Adrenal gland (tissue), 12 donors: ENCODE measurements around the gene PKNOX1. TPM values are rescaled to one million over a fixed set of nuclear protein-coding genes. Genes with fewer than 3 reads are reported as not detected.
"Not testable (repeated sequence)": the region's sequence is repeated elsewhere in the genome, so short reads cannot be mapped to it uniquely, and the experiment has no call there.

Source experiments
- DNase-seq, 7 donors: peaks; one replicate each; pipeline ENCODE4 v3.0.0-alpha.2; 2019 to 2020
- H3K27ac ChIP-seq, 5 donors: fragments of 200-600 bp; sonication (generic) in 4 of 5; 1 replicate in 3 of 5; 2 replicates in 2 of 5; pipeline versions ENCODE4 v1.5.1 to v1.8.0; 2016 to 2020; ENCODE audit warnings: mild to moderate bottlenecking in 1 of 5
- H3K27me3 ChIP-seq: fragments of 200-600 bp; 2 replicates; pipeline ENCODE4 v1.8.0; 2021
- H3K36me3 ChIP-seq, 2 donors: fragments of 200-600 bp; replicated peaks in 1 of 2; 1 replicate in 1 of 2; 2 replicates in 1 of 2; pipeline versions ENCODE4 v1.5.1 to v1.8.0; 2018 to 2022
- H3K4me1 ChIP-seq, 2 donors: fragments of 200-600 bp; replicated peaks in 1 of 2; 1 replicate in 1 of 2; 2 replicates in 1 of 2; pipeline versions ENCODE4 v1.5.1 to v1.8.0; 2018 to 2021
- H3K4me3 ChIP-seq, 4 donors: fragments of 200-600 bp; sonication (generic) in 3 of 4; one replicate each; pipeline ENCODE4 v1.5.1; 2016 to 2018
- H3K9me3 ChIP-seq, 3 donors: fragments of 200-600 bp; sonication (generic) in 1 of 3; replicated peaks in 1 of 3; 1 replicate in 2 of 3; 2 replicates in 1 of 3; pipeline versions ENCODE4 v1.5.1 to v1.8.0; 2016 to 2021
- CTCF ChIP-seq, 6 experiments: fragments of 450-650 bp in 4 of 6; fragments of 200-600 bp in 2 of 6; sonication (generic) in 1 of 6; IDR thresholded peaks; 1 replicate in 5 of 6; 2 replicates in 1 of 6; pipeline versions ENCODE4 v1.5.1 to v1.8.0; 2016 to 2021; ENCODE audit warnings: antibody characterized with exemption in 6 of 6, mild to moderate bottlenecking in 2 of 6, moderate library complexity in 1 of 6
- POLR2A ChIP-seq, 2 donors: fragments of 450-650 bp; IDR thresholded peaks; one replicate each; pipeline ENCODE4 v1.6.1; 2017; ENCODE audit warnings: antibody characterized with exemption in 2 of 2, mild to moderate bottlenecking in 2 of 2, moderate library complexity in 1 of 2
- WGBS, 4 donors: extraction: QIAGEN DNeasy Blood & Tissue Kit in 2 of 4; methylation state at CpG; one replicate each; pipeline versions ENCODE4 v1.1.5 to v1.1.7; 2013 to 2017; 5-methylcytosine and 5-hydroxymethylcytosine counted together
- intact Hi-C, 2 donors: fragments of 100-400 bp; cut with DNase I; formaldehyde crosslinking; loops; one replicate each; pipeline versions ENCODE4 v1.14.1 to v1.15.0; 2022 to 2023
- polyA plus RNA-seq, 3 donors: library from polyadenylated mRNA; stranded (reverse); fragments of 200-250 nt in 2 of 3; fragments of 350-450 nt in 1 of 3; fragmentation: Illumina TruSeq in 1 of 3; extraction: RNeasy Lipid Tissue Mini Kit (QIAGEN cat#74804) in 1 of 3; gene quantifications; one replicate each; pipeline ENCODE4 v1.2.3, GENCODE V29; 2013 to 2014
- total RNA-seq, 9 donors: library from RNA; depleted of rRNA in 4 of 9; stranded (reverse); fragments of >200 nt in 4 of 9; fragments of 120-200 nt in 1 of 9; fragmentation: NEBNext Ultra II Directional in 1 of 9; extraction: Animal tissue kit (Norgen Biotek cat#: 25700) in 1 of 9; gene quantifications; one replicate each; pipeline versions ENCODE4 v1.1.0 to v1.2.4, GENCODE V29; 2013 to 2023
- donor health status: healthy with polysubstance abuse.
- donor health status: Bipolar disorder and iron deficiency.
- donor health status: DM: yes; HTN: yes; CAD: no.
- donor health status: DM: no; HTN: no; CAD: no.
- donor health status: DM: no; HTN: no; CAD: no.
- donor health status: DM: yes; HTN: yes; CAD: no.

Gene PKNOX1
- total and polyA plus RNA-seq, 12 donors = 8.2 to 21.7 (median 12.6) TPM

- Histone ChIP-seq H3K4me1 (peaks cover 0 to 2% of the 10 kb centered on the region in 2 donors), H3K27ac (peak overlapping the region in 1 of 5 donors; percentile 71), H3K27me3 (no peaks in the 10 kb centered on the region), H3K36me3 (no peaks in the 10 kb centered on the region), H3K4me3 (no peak overlapping the region), H3K9me3 (peaks cover 0 to 3% (median 0%) of the 10 kb centered on the region in 3 donors)
- DNase-seq = peak; percentile 50 to 85 (median 70)
- no peak for TF ChIP-seq POLR2A (IDR thresholded peaks at IDR 0.05)
- TF ChIP-seq CTCF (IDR thresholded peaks at IDR 0.05) = no peak
- WGBS, 4 donors = 68 to 81% (median 73%) methylated on average over 8 of the region's 8 CpGs
- intact Hi-C loops = loop anchor here in 1 of 2 donors (10.0 kb wide), 1 partner anchor 52 kb away; no protein-coding TSS in a partner anchor
Observed at GRCh38 chr21:42997053-42997452, 22.7 kb downstream of the PKNOX1 start.

- intact Hi-C loops = loop anchor here in 1 of 2 donors (10.0 kb wide), 1 partner anchor 53 kb away; no protein-coding TSS in a partner anchor
- not testable (repeated sequence) for H3K4me1 ChIP-seq, H3K36me3 ChIP-seq, H3K27ac ChIP-seq, H3K4me3 ChIP-seq, H3K9me3 ChIP-seq, H3K27me3 ChIP-seq, DNase-seq
- WGBS, 4 donors = 85 to 100% (median 96%) methylated on average over 1 of the region's 1 CpG
Observed at GRCh38 chr21:42997983-42998382, 23.6 kb downstream of the PKNOX1 start.

GRCh38 chr21:42999152-42999551 lies 24.8 kb downstream of the PKNOX1 start:
- not testable (repeated sequence) for DNase-seq, H3K9me3 ChIP-seq, H3K27ac ChIP-seq, H3K36me3 ChIP-seq, H3K4me1 ChIP-seq, H3K4me3 ChIP-seq, H3K27me3 ChIP-seq
- WGBS, 4 donors = 94 to 100% (median 99%) methylated on average over 2 of the region's 2 CpGs
- intact Hi-C loops = loop anchor here in 1 of 2 donors (10.0 kb wide), 1 partner anchor 54 kb away; no protein-coding TSS in a partner anchor

GRCh38 chr21:43000041-43000440 lies 25.7 kb downstream of the PKNOX1 start:
- H3K27me3 ChIP-seq, H3K4me1 ChIP-seq, DNase-seq, H3K4me3 ChIP-seq, H3K36me3 ChIP-seq, intact Hi-C loops, H3K9me3 ChIP-seq, H3K27ac ChIP-seq: not testable (repeated sequence)
- WGBS, 4 donors = 97 to 99% (median 98%) methylated on average over 2 of the region's 2 CpGs

GRCh38 chr21:43001316-43001715 lies 27.0 kb downstream of the PKNOX1 start:
- Histone ChIP-seq H3K4me3 (no peak overlapping the region), H3K9me3 (peaks cover 0 to 3% (median 0%) of the 10 kb centered on the region in 3 donors), H3K27me3 (no peaks in the 10 kb centered on the region), H3K4me1 (peaks cover 0 to 3% of the 10 kb centered on the region in 2 donors), H3K27ac (no peak overlapping the region), H3K36me3 (no peaks in the 10 kb centered on the region)
- no peak for TF ChIP-seq CTCF (IDR thresholded peaks at IDR 0.05)
- DNase-seq = peak in 2 of 7 donors; percentile 20 to 21
- intact Hi-C loops = no loop called here
- WGBS, 4 donors = 25 to 42% (median 35%) methylated on average over 4 of the region's 4 CpGs

GRCh38 chr21:43004926-43005325 lies 30.6 kb downstream of the PKNOX1 start:
- no peak for DNase-seq
- TF ChIP-seq CTCF (IDR thresholded peaks at IDR 0.05) (no peak), POLR2A (IDR thresholded peaks at IDR 0.05) (no peak)
- no peaks in the 10 kb centered on the region for H3K27me3 ChIP-seq
- intact Hi-C loops = no loop called here
- peaks cover 0 to 2% (median 0%) of the 10 kb centered on the region in 3 donors for H3K9me3 ChIP-seq
- H3K36me3 ChIP-seq = peaks cover 0 to 6% of the 10 kb centered on the region in 2 donors
- WGBS, 4 donors = 82 to 89% (median 86%) methylated on average over 6 to 8 of the region's 8 CpGs
- H3K4me3 ChIP-seq = no peak overlapping the region
- H3K27ac ChIP-seq = no peak overlapping the region
- peaks cover 0 to 3% of the 10 kb centered on the region in 2 donors for H3K4me1 ChIP-seq
